ENCODE measurements around the gene BMAL2.

BMAL2 gene

GRCh38 chr12:27342536-27342935 is 9.9 kb downstream of the BMAL2 start:
- H3K27ac ChIP-seq (ENCODE audit: low read depth, low read length), result no peak overlapping the region
- no peaks in the 10 kb centered on the region for H3K36me3 ChIP-seq (ENCODE audit: insufficient read depth, low read length)
- H3K4me1 ChIP-seq (ENCODE audit: insufficient read depth, low read length), result no peaks in the 10 kb centered on the region
- no peak overlapping the region for H3K4me3 ChIP-seq (ENCODE audit: low read depth in 1 of 2, low read length in 2 of 2)
- no peaks in the 10 kb centered on the region for H3K9me3 ChIP-seq (ENCODE audit: low read length)
- no peak overlapping the region for H3K9ac ChIP-seq (ENCODE audit: low read length)
- H3K27me3 ChIP-seq (ENCODE audit: control insufficient read depth in 1 of 2, insufficient read depth in 2 of 2, low read length in 2 of 2), result no peaks in the 10 kb centered on the region

DNA sequence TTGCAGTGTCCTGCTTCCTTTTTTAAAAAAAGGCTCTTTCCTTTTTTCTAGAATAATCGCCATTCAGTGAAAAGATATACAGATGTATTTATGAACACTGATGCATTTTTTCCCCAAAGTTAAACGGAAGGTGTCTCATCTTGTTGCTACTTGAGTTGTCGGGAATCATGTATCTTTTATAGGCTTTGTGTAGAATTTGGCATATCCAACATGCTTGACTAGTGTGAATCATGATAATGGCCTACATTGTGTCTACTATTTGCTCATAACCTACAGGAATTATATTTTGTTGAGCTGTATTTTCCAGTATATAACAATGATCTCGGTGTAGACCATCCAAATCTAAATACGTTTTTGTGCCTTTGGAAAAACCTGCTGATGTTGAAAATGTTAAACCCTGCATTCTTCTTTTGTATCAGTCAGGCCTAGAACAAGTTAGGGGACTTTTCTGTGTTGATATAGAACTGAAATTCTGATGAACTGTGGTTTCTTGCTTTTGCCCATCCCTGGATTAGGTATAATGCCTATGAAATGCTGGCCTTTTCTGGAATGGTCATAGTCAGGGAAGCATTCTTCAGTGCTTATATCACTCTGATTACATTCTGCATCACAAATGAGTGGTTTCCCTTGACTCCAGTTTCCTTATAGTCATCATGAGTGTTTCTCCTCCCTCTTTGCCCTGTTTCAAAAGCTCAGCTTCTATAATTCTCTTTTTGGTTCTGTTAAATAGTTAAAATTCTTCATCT is 10.8 kb downstream of the BMAL2 start:
- H3K9ac ChIP-seq (ENCODE audit: low read length), result no peak overlapping the region
- no peaks in the 10 kb centered on the region for H3K9me3 ChIP-seq (ENCODE audit: low read length)
- H3K36me3 ChIP-seq (ENCODE audit: insufficient read depth, low read length), result no peaks in the 10 kb centered on the region
- no peaks in the 10 kb centered on the region for H3K27me3 ChIP-seq (ENCODE audit: control insufficient read depth in 1 of 2, insufficient read depth in 2 of 2, low read length in 2 of 2)
- no peak overlapping the region for H3K4me3 ChIP-seq (ENCODE audit: low read depth in 1 of 2, low read length in 2 of 2)
- H3K27ac ChIP-seq (ENCODE audit: low read depth, low read length), result no peak overlapping the region
- no peaks in the 10 kb centered on the region for H3K4me1 ChIP-seq (ENCODE audit: insufficient read depth, low read length)

DNA sequence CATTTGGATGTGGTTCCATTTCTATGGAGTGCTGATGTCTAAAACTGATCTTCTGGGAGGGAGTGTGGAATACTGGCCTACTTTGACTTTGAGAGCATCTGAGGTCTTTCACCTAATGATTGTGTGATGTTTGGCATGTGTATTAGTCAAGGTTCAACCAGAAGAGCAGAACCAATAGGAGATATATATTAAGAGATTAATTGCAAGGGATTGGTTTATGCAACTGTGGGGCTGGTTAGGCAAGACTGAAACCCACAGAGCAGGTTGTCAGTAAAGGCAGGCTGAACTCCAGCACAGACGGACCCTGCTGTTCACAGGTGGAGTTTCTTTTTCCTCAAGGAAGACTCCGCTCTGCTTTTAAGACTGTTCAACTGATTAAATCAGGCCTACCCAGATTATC is 11.6 kb downstream of the BMAL2 start:
- Histone ChIP-seq H3K36me3 (ENCODE audit: insufficient read depth, low read length) (no peaks in the 10 kb centered on the region), H3K4me1 (ENCODE audit: insufficient read depth, low read length) (no peaks in the 10 kb centered on the region), H3K27me3 (ENCODE audit: control insufficient read depth in 1 of 2, insufficient read depth in 2 of 2, low read length in 2 of 2) (no peaks in the 10 kb centered on the region), H3K9ac (ENCODE audit: low read length) (no peak overlapping the region), H3K27ac (ENCODE audit: low read depth, low read length) (no peak overlapping the region), H3K9me3 (ENCODE audit: low read length) (no peaks in the 10 kb centered on the region), H3K4me3 (ENCODE audit: low read depth in 1 of 2, low read length in 2 of 2) (no peak overlapping the region)

DNA sequence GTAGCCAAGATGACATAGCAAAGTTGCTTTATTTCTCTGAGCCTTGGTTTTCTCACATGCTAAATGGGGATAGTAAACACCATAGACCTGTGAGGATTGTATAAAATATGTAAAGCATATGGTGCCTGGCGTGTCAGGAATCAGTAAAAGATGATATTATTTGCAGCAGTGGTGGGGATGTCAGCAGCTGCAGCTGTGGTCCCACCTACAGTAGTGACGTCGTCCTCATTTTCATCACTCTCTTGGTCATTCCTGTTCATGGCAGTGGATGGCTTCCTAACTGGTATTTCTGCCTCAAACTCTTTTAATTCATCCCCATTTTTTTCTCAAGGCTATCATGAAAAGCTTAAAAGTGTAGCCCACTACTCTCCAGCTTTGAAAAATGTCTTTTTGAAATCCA is 12.1 kb downstream of the BMAL2 start:
- Histone ChIP-seq H3K4me1 (ENCODE audit: insufficient read depth, low read length) (no peaks in the 10 kb centered on the region), H3K9me3 (ENCODE audit: low read length) (no peaks in the 10 kb centered on the region), H3K4me3 (ENCODE audit: low read depth in 1 of 2, low read length in 2 of 2) (no peak overlapping the region), H3K27me3 (ENCODE audit: control insufficient read depth in 1 of 2, insufficient read depth in 2 of 2, low read length in 2 of 2) (no peaks in the 10 kb centered on the region), H3K36me3 (ENCODE audit: insufficient read depth, low read length) (no peaks in the 10 kb centered on the region), H3K27ac (ENCODE audit: low read depth, low read length) (no peak overlapping the region), H3K9ac (ENCODE audit: low read length) (no peak overlapping the region)

- H3K9ac ChIP-seq (ENCODE audit: low read length), result no peak overlapping the region
- no peaks in the 10 kb centered on the region for H3K36me3 ChIP-seq (ENCODE audit: insufficient read depth, low read length)
- H3K27me3 ChIP-seq (ENCODE audit: control insufficient read depth in 1 of 2, insufficient read depth in 2 of 2, low read length in 2 of 2), result no peaks in the 10 kb centered on the region
- no peaks in the 10 kb centered on the region for H3K9me3 ChIP-seq (ENCODE audit: low read length)
- H3K4me3 ChIP-seq (ENCODE audit: low read depth in 1 of 2, low read length in 2 of 2), result no peak overlapping the region
- no peak overlapping the region for H3K27ac ChIP-seq (ENCODE audit: low read depth, low read length)
- no peaks in the 10 kb centered on the region for H3K4me1 ChIP-seq (ENCODE audit: insufficient read depth, low read length)
Observed at GRCh38 chr12:27345376-27345775, 12.7 kb downstream of the BMAL2 start.

- Histone ChIP-seq H3K4me1 (ENCODE audit: insufficient read depth, low read length) (no peaks in the 10 kb centered on the region), H3K27me3 (ENCODE audit: control insufficient read depth in 1 of 2, insufficient read depth in 2 of 2, low read length in 2 of 2) (no peaks in the 10 kb centered on the region), H3K36me3 (ENCODE audit: insufficient read depth, low read length) (no peaks in the 10 kb centered on the region), H3K4me3 (ENCODE audit: low read depth in 1 of 2, low read length in 2 of 2) (no peak overlapping the region), H3K9me3 (ENCODE audit: low read length) (no peaks in the 10 kb centered on the region), H3K27ac (ENCODE audit: low read depth, low read length) (no peak overlapping the region), H3K9ac (ENCODE audit: low read length) (no peak overlapping the region)
Observed at GRCh38 chr12:27347779-27348178, 15.1 kb downstream of the BMAL2 start.

DNA sequence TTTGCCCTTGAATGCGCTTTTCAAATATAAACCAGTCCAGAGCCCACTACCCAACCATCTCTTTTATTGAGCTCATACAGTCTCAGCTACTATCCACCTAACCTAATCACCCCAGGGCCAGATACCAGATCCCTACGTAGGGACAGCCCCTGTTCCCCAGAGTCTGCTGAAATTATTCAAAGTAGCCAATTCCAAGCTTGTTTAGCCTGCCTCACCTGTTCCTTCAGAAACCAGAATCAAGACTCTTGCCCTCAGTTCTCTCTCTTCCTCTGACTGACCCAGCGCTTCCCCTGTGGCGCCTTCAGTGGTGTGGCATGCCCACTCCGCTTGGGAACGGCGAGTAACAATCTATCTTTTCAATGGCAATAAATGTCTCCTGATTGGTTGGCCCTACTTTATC is 18.8 kb downstream of the BMAL2 start:
- Histone ChIP-seq H3K9me3 (ENCODE audit: low read length) (no peaks in the 10 kb centered on the region), H3K4me1 (ENCODE audit: insufficient read depth, low read length) (no peaks in the 10 kb centered on the region), H3K27ac (ENCODE audit: low read depth, low read length) (no peak overlapping the region), H3K9ac (ENCODE audit: low read length) (no peak overlapping the region), H3K27me3 (ENCODE audit: control insufficient read depth in 1 of 2, insufficient read depth in 2 of 2, low read length in 2 of 2) (no peaks in the 10 kb centered on the region), H3K36me3 (ENCODE audit: insufficient read depth, low read length) (no peaks in the 10 kb centered on the region), H3K4me3 (ENCODE audit: low read depth in 1 of 2, low read length in 2 of 2) (no peak overlapping the region)

GRCh38 chr12:27355486-27355885 is 22.9 kb downstream of the BMAL2 start:
- no peaks in the 10 kb centered on the region for H3K36me3 ChIP-seq (ENCODE audit: insufficient read depth, low read length)
- H3K9me3 ChIP-seq (ENCODE audit: low read length), result no peaks in the 10 kb centered on the region
- no peak overlapping the region for H3K27ac ChIP-seq (ENCODE audit: low read depth, low read length)
- H3K4me1 ChIP-seq (ENCODE audit: insufficient read depth, low read length), result no peaks in the 10 kb centered on the region
- no peak overlapping the region for H3K4me3 ChIP-seq (ENCODE audit: low read depth in 1 of 2, low read length in 2 of 2)
- H3K9ac ChIP-seq (ENCODE audit: low read length), result no peak overlapping the region
- H3K27me3 ChIP-seq (ENCODE audit: control insufficient read depth in 1 of 2, insufficient read depth in 2 of 2, low read length in 2 of 2), result no peaks in the 10 kb centered on the region

DNA sequence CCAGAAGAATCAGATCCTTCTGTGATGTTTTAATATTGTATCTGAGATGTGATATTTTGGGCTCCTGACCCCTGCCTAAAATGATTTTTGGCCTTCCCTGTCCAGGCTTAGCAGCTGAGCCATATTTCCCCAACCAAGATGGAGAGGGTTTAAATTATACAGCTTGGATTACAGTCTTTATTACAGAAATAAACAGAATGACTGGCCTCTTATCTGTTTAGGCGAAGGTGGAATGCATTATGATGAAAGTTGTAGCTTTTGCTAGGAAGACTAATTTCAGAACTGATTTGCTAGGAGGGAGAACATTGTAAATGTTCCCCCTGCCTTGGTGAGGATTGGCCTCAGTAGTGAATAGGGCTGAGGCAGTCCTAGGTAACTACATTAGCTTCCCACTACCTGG is 23.3 kb downstream of the BMAL2 start:
- H3K36me3 ChIP-seq (ENCODE audit: insufficient read depth, low read length), result no peaks in the 10 kb centered on the region
- no peaks in the 10 kb centered on the region for H3K27me3 ChIP-seq (ENCODE audit: control insufficient read depth in 1 of 2, insufficient read depth in 2 of 2, low read length in 2 of 2)
- no peaks in the 10 kb centered on the region for H3K4me1 ChIP-seq (ENCODE audit: insufficient read depth, low read length)
- no peak overlapping the region for H3K27ac ChIP-seq (ENCODE audit: low read depth, low read length)
- H3K9me3 ChIP-seq (ENCODE audit: low read length), result no peaks in the 10 kb centered on the region
- H3K9ac ChIP-seq (ENCODE audit: low read length), result no peak overlapping the region
- no peak overlapping the region for H3K4me3 ChIP-seq (ENCODE audit: low read depth in 1 of 2, low read length in 2 of 2)

DNA sequence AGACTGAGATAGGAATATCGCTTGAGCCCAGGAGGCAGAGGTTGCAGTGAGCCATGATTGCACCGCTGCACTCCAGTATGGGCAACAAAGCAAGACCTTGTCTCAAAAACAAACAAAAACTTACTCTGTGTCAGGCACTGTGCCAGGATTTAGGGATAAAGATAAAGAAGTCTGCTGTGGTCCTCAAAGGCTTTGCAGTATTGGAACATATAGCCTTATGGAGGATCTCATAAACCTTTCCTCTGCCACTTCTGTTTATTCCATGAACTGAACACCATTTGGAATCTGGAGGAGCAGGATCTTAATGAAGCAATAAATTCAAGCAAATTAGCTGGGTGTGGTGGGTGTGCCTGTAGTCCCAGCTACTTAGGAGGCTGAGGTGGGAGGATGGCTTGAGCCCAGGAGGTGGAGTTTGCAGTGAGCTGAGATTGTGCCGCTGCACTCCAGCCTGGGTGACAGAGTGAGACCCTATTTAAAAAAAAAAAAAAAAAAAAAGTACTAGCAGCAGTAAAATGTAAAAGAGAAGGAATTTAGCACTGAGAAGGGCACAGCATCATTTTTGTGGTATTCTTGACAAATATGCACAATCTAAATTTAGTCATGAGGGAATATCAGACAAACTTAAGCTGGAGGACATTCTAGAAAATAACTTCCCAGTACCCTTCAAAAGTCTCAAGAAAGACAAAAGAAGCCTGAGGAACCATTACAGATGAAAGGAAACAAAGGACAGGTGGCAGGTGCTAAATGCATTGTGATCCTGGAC is 27.1 kb downstream of the BMAL2 start:
- H3K27me3 ChIP-seq (ENCODE audit: control insufficient read depth in 1 of 2, insufficient read depth in 2 of 2, low read length in 2 of 2), result no peaks in the 10 kb centered on the region
- H3K4me1 ChIP-seq (ENCODE audit: insufficient read depth, low read length), result no peaks in the 10 kb centered on the region
- H3K9me3 ChIP-seq (ENCODE audit: low read length), result no peaks in the 10 kb centered on the region
- no peak overlapping the region for H3K27ac ChIP-seq (ENCODE audit: low read depth, low read length)
- H3K9ac ChIP-seq (ENCODE audit: low read length), result no peak overlapping the region
- H3K4me3 ChIP-seq (ENCODE audit: low read depth in 1 of 2, low read length in 2 of 2), result no peak overlapping the region
- H3K36me3 ChIP-seq (ENCODE audit: insufficient read depth, low read length), result no peaks in the 10 kb centered on the region

DNA sequence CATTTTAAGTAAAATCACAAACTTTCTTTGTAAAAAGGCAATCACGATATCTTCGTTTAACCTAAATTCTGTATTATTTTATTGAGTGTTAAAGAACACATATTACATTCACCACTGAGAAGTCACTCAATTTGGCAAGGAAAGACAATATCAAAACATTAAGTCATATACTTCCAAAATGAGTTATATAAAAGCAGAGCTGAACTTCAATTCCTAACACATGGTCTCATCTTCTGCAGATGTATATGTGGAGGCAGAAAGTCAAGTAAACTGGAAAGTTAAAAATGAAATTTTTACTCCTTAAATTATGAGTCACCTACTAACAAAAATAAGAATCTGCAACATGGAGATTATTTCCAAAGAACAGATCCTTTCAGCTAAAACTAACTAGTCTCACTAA is 28.7 kb downstream of the BMAL2 start:
- Histone ChIP-seq H3K9me3 (ENCODE audit: low read length) (no peaks in the 10 kb centered on the region), H3K4me3 (ENCODE audit: low read depth in 1 of 2, low read length in 2 of 2) (no peak overlapping the region), H3K27ac (ENCODE audit: low read depth, low read length) (no peak overlapping the region), H3K4me1 (ENCODE audit: insufficient read depth, low read length) (no peaks in the 10 kb centered on the region), H3K27me3 (ENCODE audit: control insufficient read depth in 1 of 2, insufficient read depth in 2 of 2, low read length in 2 of 2) (no peaks in the 10 kb centered on the region), H3K9ac (ENCODE audit: low read length) (no peak overlapping the region), H3K36me3 (ENCODE audit: insufficient read depth, low read length) (no peaks in the 10 kb centered on the region)

GRCh38 chr12:27366621-27367020 is 34.0 kb downstream of the BMAL2 start:
- no peak overlapping the region for H3K27ac ChIP-seq (ENCODE audit: low read depth, low read length)
- H3K4me3 ChIP-seq (ENCODE audit: low read depth in 1 of 2, low read length in 2 of 2), result no peak overlapping the region

More at GRCh38 chr12:27366621-27367020, 34.0 kb downstream of the BMAL2 start:
- Histone ChIP-seq H3K9ac (ENCODE audit: low read length) (no peak overlapping the region), H3K9me3 (ENCODE audit: low read length) (no peaks in the 10 kb centered on the region), H3K36me3 (ENCODE audit: insufficient read depth, low read length) (no peaks in the 10 kb centered on the region), H3K27me3 (ENCODE audit: control insufficient read depth in 1 of 2, insufficient read depth in 2 of 2, low read length in 2 of 2) (no peaks in the 10 kb centered on the region), H3K4me1 (ENCODE audit: insufficient read depth, low read length) (no peaks in the 10 kb centered on the region)

Data from muscle layer of colon (tissue), 2 donors.